SK-N-MC (cell line): Measurements from ENCODE around the gene SIK2.

Experiments used
- EZH2 ChIP-seq: fragments of 200-600 bp; sonication (generic); IDR thresholded peaks from one replicate; pipeline ENCODE4 v1.6.1; 2017; ENCODE audit warnings: antibody characterized with exemption
- FOXP2 ChIP-seq: optimal IDR thresholded peaks from 2 replicates; pipeline ENCODE3; 2011; ENCODE audit warnings: mild to moderate bottlenecking, moderate library complexity; ENCODE audit not compliant: insufficient read depth; ENCODE audit errors: extremely low read length, control extremely low read depth
- POLR2AphosphoS5 ChIP-seq: IDR thresholded peaks from 2 replicates; pipeline ENCODE4 v1.6.1; 2012; ENCODE audit warnings: mild to moderate bottlenecking, low read depth, low read length, borderline replicate concordance

- TF ChIP-seq POLR2AphosphoS5: no peak
- no peak for TF ChIP-seq EZH2
- TF ChIP-seq FOXP2: no peak
Measured at GRCh38 chr11:111683806-111684205, 81.6 kb downstream of the SIK2 start.
